ENCODE data around the gene PRPH.
"Not testable (repeated sequence)": the region's sequence is repeated elsewhere in the genome, so short reads cannot be mapped to it uniquely, and the experiment has no call there.

PRPH gene

GRCh38 chr12:49295082-49295936 is at the start of gene PRPH:
TSS of gene PRPH (plus strand) at chr12:49295147. CDS start at chr12:49295201, 54 bp downstream.
- no peak for DNase-seq (ENCODE audit: low read depth)

GRCh38 chr12:49251357-49251756 is 43.6 kb upstream of the PRPH start:
- DNase-seq (ENCODE audit: low read depth), result no peak

- DNase-seq (ENCODE audit: low read depth), result no peak
Observed at GRCh38 chr12:49253033-49253623, 41.8 kb upstream of the PRPH start.

- DNase-seq (ENCODE audit: low read depth), result not testable (repeated sequence)
Observed at GRCh38 chr12:49255456-49255855, 39.5 kb upstream of the PRPH start.

GRCh38 chr12:49255857-49256637 is 38.9 kb upstream of the PRPH start:
- no peak for DNase-seq (ENCODE audit: low read depth)

- not testable (repeated sequence) for DNase-seq (ENCODE audit: low read depth)
Observed at GRCh38 chr12:49257508-49258184, 37.3 kb upstream of the PRPH start.

- DNase-seq (ENCODE audit: low read depth), result no peak
Observed at GRCh38 chr12:49259452-49259851, 35.5 kb upstream of the PRPH start.

GRCh38 chr12:49260166-49260565 is 34.8 kb upstream of the PRPH start:
- no peak for DNase-seq (ENCODE audit: low read depth)

- no peak for DNase-seq (ENCODE audit: low read depth)
Observed at GRCh38 chr12:49260571-49261363, 34.2 kb upstream of the PRPH start.

GRCh38 chr12:49261721-49262120 is 33.2 kb upstream of the PRPH start:
- DNase-seq (ENCODE audit: low read depth), result no peak

GRCh38 chr12:49263400-49263763 is 31.6 kb upstream of the PRPH start:
- no peak for DNase-seq (ENCODE audit: low read depth)

- DNase-seq (ENCODE audit: low read depth), result peak; percentile 44
Observed at GRCh38 chr12:49264466-49264872, 30.5 kb upstream of the PRPH start.

GRCh38 chr12:49264873-49265792 is 29.8 kb upstream of the PRPH start, which contains the start of gene TUBA1C:
TSS of gene TUBA1C (plus strand) at chr12:49265082. CDS start at chr12:49265182, 100 bp downstream.
- DNase-seq (ENCODE audit: low read depth), result peak; percentile 95

GRCh38 chr12:49269191-49269590 is 25.8 kb upstream of the PRPH start:
- not testable (repeated sequence) for DNase-seq (ENCODE audit: low read depth)

GRCh38 chr12:49272790-49273725 is 21.9 kb upstream of the PRPH start:
- no peak for DNase-seq (ENCODE audit: low read depth)

- DNase-seq (ENCODE audit: low read depth), result no peak
Observed at GRCh38 chr12:49273726-49274395, 21.1 kb upstream of the PRPH start.

- no peak for DNase-seq (ENCODE audit: low read depth)
Observed at GRCh38 chr12:49274396-49275069, 20.4 kb upstream of the PRPH start.
